Psoas muscle (tissue), 8 donors: Measurements from ENCODE around the gene CUX1. TPM values are rescaled to one million over a fixed set of nuclear protein-coding genes. Genes with fewer than 3 reads are reported as not detected.
"Not testable (repeated sequence)": the region's sequence is repeated elsewhere in the genome, so short reads cannot be mapped to it uniquely, and the experiment has no call there.

Experiments used
- ATAC-seq, 4 donors: fragments of 200-7000 bp; cut with Tn5 transposase; one replicate each; pipeline ENCODE4 v1.9.1; 2020; ENCODE audit warnings: moderate library complexity in 3 of 4, mild to moderate bottlenecking in 2 of 4
- DNase-seq, 2 donors: peaks; one replicate each; pipeline ENCODE4 v3.0.0-alpha.2; 2020
- H3K27ac ChIP-seq: fragments of 200-600 bp; one replicate; pipeline ENCODE4 v1.8.0; 2022
- H3K27me3 ChIP-seq, 3 donors: fragments of 200-600 bp in 1 of 3; one replicate each; pipeline versions ENCODE4 v1.6.1 to v1.8.0; 2013 to 2022; ENCODE audit warnings: low read length in 2 of 3, mild to moderate bottlenecking in 2 of 3, moderate library complexity in 1 of 3; ENCODE audit not compliant: insufficient read depth in 3 of 3
- H3K36me3 ChIP-seq, 2 donors: fragments of 200-600 bp in 1 of 2; one replicate each; pipeline versions ENCODE4 v1.6.1 to v1.8.0; 2013 to 2022; ENCODE audit warnings: low read depth in 1 of 2, mild to moderate bottlenecking in 1 of 2, moderate library complexity in 1 of 2; ENCODE audit not compliant: insufficient read depth in 1 of 2
- H3K4me1 ChIP-seq: fragments of 200-600 bp; one replicate; pipeline ENCODE4 v1.8.0; 2022
- H3K4me3 ChIP-seq: fragments of 200-600 bp; one replicate; pipeline ENCODE4 v1.8.0; 2022; ENCODE audit warnings: mild to moderate bottlenecking
- H3K9me3 ChIP-seq: fragments of 200-600 bp; one replicate; pipeline ENCODE4 v1.8.0; 2022
- WGBS, 3 donors: extraction: QIAGEN DNeasy Blood & Tissue Kit; methylation state at CpG; one replicate each; pipeline versions ENCODE4 v1.1.6 to v1.1.7; 2013; 5-methylcytosine and 5-hydroxymethylcytosine counted together
- intact Hi-C, 2 donors: fragments of 100-400 bp; cut with DNase I; formaldehyde crosslinking; loops; one replicate each; pipeline versions ENCODE4 v1.11.0 to v1.14.2; 2022
- polyA plus RNA-seq, 3 donors: library from polyadenylated mRNA; stranded (reverse); fragments of 200-250 nt; gene quantifications; one replicate each; pipeline ENCODE4 v1.2.3, GENCODE V29; 2013
- total RNA-seq, 4 donors: library from RNA; stranded (reverse); fragmentation: NEBNext Ultra II Directional in 2 of 4; extraction: Animal tissue kit (Norgen Biotek cat#: 25700) in 2 of 4; gene quantifications; one replicate each; pipeline versions ENCODE4 v1.2.1 to v1.2.4, GENCODE V29; 2021 to 2023
- TF ChIP-seq, protein P1 (sequence below): fragments of 200-600 bp; IDR thresholded peaks from one replicate; pipeline ENCODE4 v1.8.0; 2022; ENCODE audit warnings: antibody characterized with exemption
- donor health status: healthy with polysubstance abuse.
- donor health status: DM: no; HTN: no; CAD: no; lungs with moderate emphysema.
- donor health status: Bipolar disorder and iron deficiency.
- donor health status: healthy.
- donor health status: DM: yes; HTN: yes; CAD: no.
- donor health status: DM: no; HTN: no; CAD: no.
- donor health status: DM: no; HTN: no; CAD: no.
- donor health status: DM: yes; HTN: yes; CAD: no.

Gene CUX1
- total and polyA plus RNA-seq, 7 donors: 12.5 to 95.6 (median 72.4) TPM

DNA sequence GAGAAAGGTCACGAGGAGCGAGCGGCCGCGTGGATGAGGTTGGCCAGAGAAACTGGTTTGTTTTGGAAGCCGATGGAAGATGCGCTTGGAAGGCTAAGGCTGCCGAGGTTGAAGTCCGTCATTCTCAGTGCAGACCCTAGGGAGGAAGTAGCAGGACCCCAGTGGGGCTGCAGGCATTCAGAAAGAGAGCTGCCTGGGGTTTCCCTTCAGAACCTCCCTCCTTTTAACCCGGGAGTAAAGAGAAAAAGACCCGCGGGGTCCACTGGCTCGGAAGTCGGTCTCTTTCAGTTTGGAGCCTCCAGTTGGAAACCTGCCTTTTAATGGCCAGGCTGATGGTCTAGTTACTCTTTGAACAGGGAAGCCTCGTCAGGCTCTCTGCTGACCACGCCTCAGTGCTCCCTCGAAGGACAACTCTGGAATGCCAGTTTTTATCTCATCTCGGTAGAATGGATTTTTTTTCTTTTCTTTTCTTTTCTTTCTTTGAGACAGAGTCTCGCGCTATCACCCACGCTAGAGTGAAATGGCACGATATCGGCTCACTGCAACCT lies 188.6 kb downstream of the CUX1 start:
- Histone ChIP-seq H3K27ac (no peak overlapping the region), H3K36me3 (no peaks in the 10 kb centered on the region), H3K4me1 (no peaks in the 10 kb centered on the region), H3K27me3 (no peaks in the 10 kb centered on the region), H3K9me3 (no peaks in the 10 kb centered on the region), H3K4me3 (no peak overlapping the region)
- DNase-seq: no peak
- no peak for ATAC-seq
- intact Hi-C loops: no loop called here
- TF ChIP-seq, protein P1, sequence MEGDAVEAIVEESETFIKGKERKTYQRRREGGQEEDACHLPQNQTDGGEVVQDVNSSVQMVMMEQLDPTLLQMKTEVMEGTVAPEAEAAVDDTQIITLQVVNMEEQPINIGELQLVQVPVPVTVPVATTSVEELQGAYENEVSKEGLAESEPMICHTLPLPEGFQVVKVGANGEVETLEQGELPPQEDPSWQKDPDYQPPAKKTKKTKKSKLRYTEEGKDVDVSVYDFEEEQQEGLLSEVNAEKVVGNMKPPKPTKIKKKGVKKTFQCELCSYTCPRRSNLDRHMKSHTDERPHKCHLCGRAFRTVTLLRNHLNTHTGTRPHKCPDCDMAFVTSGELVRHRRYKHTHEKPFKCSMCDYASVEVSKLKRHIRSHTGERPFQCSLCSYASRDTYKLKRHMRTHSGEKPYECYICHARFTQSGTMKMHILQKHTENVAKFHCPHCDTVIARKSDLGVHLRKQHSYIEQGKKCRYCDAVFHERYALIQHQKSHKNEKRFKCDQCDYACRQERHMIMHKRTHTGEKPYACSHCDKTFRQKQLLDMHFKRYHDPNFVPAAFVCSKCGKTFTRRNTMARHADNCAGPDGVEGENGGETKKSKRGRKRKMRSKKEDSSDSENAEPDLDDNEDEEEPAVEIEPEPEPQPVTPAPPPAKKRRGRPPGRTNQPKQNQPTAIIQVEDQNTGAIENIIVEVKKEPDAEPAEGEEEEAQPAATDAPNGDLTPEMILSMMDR: no peak
- WGBS, 3 donors: 89 to 92% (median 90%) methylated on average over 23 of the region's 23 CpGs

DNA sequence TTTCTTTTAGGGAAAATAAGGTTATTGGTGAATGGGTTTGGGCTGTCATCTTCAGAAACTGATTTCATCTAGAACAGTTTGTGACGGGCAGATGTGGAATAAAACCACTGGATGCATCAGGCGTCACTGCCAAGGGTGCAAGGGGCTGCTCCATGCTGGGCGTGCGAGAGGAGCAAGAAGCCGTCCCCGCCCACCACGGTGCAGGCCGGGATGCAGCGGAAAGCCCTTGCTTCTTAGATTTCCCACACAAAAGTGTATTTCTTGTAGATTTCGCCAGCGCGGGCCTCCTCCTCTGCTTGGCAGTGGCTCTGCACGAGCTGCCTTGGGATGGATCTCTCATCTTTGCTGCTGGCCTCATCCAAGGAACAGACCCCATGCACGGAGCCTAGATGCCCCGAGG lies 189.3 kb downstream of the CUX1 start:
- intact Hi-C loops: no loop called here
- H3K27me3 ChIP-seq: no peaks in the 10 kb centered on the region
- DNase-seq (no peak), ATAC-seq (no peak)
- H3K4me3 ChIP-seq: no peak overlapping the region
- H3K9me3 ChIP-seq: no peaks in the 10 kb centered on the region
- no peak overlapping the region for H3K27ac ChIP-seq
- no peaks in the 10 kb centered on the region for H3K4me1 ChIP-seq
- no peaks in the 10 kb centered on the region for H3K36me3 ChIP-seq
- 96 to 97% (median 96%) methylated on average over 15 of the region's 15 CpGs for WGBS, 3 donors
- TF ChIP-seq, protein P1: no peak

DNA sequence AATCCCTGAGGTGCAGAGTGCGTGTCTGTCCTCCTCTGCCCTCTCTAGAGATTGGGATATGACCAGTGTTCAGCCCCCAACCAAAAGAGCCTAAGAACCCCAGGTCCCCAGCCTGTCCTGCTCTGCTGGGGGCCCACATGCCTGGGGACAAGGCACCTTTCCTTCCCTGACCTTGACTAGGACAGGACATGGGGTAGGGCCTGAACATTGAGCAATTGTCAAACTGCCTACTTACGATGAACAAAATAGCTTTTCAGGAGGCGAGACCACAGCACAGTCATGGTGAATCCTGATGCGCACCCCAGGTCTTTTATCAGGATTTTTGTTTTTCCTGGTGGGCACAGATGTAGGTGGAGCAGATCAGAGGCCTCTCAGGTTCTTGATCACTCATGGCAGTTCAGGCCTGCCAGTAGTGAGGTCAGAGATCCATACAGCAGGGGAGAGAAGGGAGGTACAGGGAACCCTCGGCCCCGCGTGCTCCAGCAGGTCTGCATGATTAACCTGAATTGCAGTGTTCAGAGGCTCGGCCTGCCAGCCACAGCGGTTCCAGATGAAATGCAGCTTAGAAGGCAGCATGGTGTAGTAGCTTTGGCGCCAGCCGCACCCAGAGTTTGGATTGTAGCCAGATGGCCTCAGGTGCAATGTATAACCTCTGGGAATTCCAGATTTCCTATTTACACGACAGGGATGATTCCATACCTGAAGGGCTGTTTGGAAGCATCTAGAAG lies 191.3 kb downstream of the CUX1 start:
- WGBS, 3 donors: 92 to 94% (median 93%) methylated on average over 12 of the region's 12 CpGs
- TF ChIP-seq, protein P1: no peak
- intact Hi-C loops: no loop called here
- Histone ChIP-seq H3K4me1 (no peaks in the 10 kb centered on the region), H3K27me3 (no peaks in the 10 kb centered on the region), H3K27ac (no peak overlapping the region), H3K9me3 (no peaks in the 10 kb centered on the region), H3K36me3 (no peaks in the 10 kb centered on the region), H3K4me3 (no peak overlapping the region)
- DNase-seq (no peak), ATAC-seq (peak in 2 of 4 donors; percentile 16 to 17)

DNA sequence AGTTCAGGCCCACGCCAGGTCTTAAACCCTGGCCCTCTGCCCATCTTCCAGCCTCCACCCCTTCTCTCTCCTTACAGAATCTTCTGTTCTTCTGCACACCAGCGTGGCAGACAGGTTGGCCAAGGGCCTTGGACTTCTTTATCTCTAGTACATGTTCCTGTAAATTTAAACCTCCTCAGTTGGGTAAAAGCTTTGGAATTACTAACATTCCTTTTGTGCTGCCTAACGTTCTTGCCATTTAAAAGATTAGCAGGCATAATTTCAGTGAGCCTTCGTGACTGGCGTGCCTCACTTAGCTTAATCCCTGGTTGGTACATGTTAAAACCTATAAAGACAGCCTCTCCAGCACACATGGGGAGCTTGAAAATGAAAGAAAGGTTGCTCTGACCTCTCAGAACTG lies 192.2 kb downstream of the CUX1 start:
- intact Hi-C loops: no loop called here
- Histone ChIP-seq H3K9me3 (no peaks in the 10 kb centered on the region), H3K4me3 (no peak overlapping the region), H3K27me3 (no peaks in the 10 kb centered on the region), H3K4me1 (no peaks in the 10 kb centered on the region), H3K36me3 (no peaks in the 10 kb centered on the region), H3K27ac (no peak overlapping the region)
- ATAC-seq (no peak), DNase-seq (no peak)
- TF ChIP-seq, protein P1: no peak
- WGBS, 3 donors: 55 to 86% (median 58%) methylated on average over 5 of the region's 5 CpGs

DNA sequence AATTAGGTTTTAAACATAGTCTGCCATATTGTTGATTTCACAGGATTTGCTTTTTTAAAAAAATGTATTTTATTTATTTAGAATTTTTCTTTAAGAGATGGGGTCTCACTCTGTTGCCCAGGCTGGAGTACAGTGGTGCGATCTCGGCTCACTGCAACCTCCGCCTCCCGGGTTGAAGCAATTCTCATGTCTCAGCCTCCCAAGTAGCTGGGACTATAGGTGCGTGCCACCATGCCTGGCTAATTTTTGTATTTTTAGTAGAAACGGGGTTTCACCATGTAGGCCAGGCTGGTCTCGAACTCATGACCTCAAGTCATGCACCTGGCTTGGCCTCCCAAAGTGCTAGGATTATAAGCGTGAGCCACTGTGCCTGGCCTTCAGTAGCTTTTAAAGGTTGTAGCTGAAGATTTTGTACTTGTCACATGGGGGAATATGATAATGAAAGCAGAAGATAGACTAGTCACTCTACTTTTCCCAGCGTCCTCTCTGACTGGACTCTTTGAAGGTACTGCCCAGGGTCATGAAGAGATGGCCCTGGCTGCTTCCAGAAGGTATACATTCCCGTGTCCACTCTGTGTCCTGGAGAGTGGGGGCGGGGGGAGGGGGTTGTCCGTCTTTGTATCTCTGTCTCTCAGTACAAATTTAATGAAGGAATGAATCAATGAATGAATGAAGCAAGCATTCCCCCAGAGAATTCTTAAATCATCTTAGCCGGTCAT lies 194.8 kb downstream of the CUX1 start:
- H3K27me3 ChIP-seq, DNase-seq, H3K36me3 ChIP-seq, intact Hi-C loops, H3K27ac ChIP-seq, ATAC-seq, H3K4me1 ChIP-seq, H3K4me3 ChIP-seq, H3K9me3 ChIP-seq: not testable (repeated sequence)
- WGBS, 3 donors: 93 to 95% (median 94%) methylated on average over 13 of the region's 13 CpGs
